IMR-90 (cell line): ENCODE data around the gene SPATA17. TPM values are rescaled to one million over a fixed set of nuclear protein-coding genes. Genes with fewer than 3 reads are reported as not detected.
A peak's percentile ranks its signal among the peaks of the same experiment; 100 is the strongest.

Experiments
- ATAC-seq: fragments of 200-7000 bp; cut with Tn5 transposase; 2 replicates; pipeline ENCODE4 v1.9.1; 2020; ENCODE audit warnings: low read depth, mild to moderate bottlenecking, moderate library complexity
- BruUV-seq: library from RNA; stranded (reverse); fragments of 400-500 nt; replicated peaks from 2 replicates; lab custom pipeline; 2021; lab: Mats Ljungman, UMichigan
- CTCF ChIA-PET: fragments of 300-600 bp; formaldehyde crosslinking; extraction: SDS; loops from one replicate; lab custom pipeline; 2021; ENCODE audit warnings: antibody characterized with exemption; lab: Yijun Ruan, JAX
- POLR2A ChIA-PET: fragments of 300-600 bp; sonication (Branson Sonifier 250); formaldehyde crosslinking; loops from one replicate; lab custom pipeline; 2022; ENCODE audit warnings: antibody characterized with exemption; ENCODE audit not compliant: unreplicated experiment; lab: Charles Lee
- DNase-seq: peaks from one replicate; pipeline ENCODE4 v3.0.0; 2013
- H2AFZ ChIP-seq: replicated peaks from 2 replicates; pipeline ENCODE3; 2013; ENCODE audit warnings: low read length, mild to moderate bottlenecking; ENCODE audit not compliant: poor library complexity
- H2AK5ac ChIP-seq: 2 replicates; pipeline ENCODE4 v1.6.1; 2013; ENCODE audit warnings: low read depth, low read length, inconsistent platforms
- H2AK9ac ChIP-seq: replicated peaks from 2 replicates; pipeline ENCODE3; 2013; ENCODE audit warnings: mild to moderate bottlenecking, low read depth, low read length, moderate library complexity; ENCODE audit not compliant: poor library complexity
- H2BK120ac ChIP-seq: 2 replicates; pipeline ENCODE4 v1.6.1; 2013; ENCODE audit warnings: low read depth, low read length, inconsistent platforms
- H2BK15ac ChIP-seq: 3 replicates; pipeline ENCODE4 v1.6.1; 2013; ENCODE audit warnings: low read depth, low read length, inconsistent platforms
- H2BK20ac ChIP-seq: 2 replicates; pipeline ENCODE4 v1.6.1; 2013; ENCODE audit warnings: low read depth, mild to moderate bottlenecking, inconsistent platforms, low read length, moderate library complexity
- H2BK5ac ChIP-seq: 2 replicates; pipeline ENCODE4 v1.6.1; 2013; ENCODE audit warnings: mild to moderate bottlenecking, low read depth, low read length, inconsistent platforms; ENCODE audit not compliant: poor library complexity, severe bottlenecking
- H3K14ac ChIP-seq: replicated peaks from 2 replicates; pipeline ENCODE4 v1.6.1; 2013; ENCODE audit warnings: low read depth, low read length, inconsistent platforms
- H3K18ac ChIP-seq: 2 replicates; pipeline ENCODE4 v1.6.1; 2013; ENCODE audit warnings: low read depth, low read length, control low read depth
- H3K23ac ChIP-seq: 2 replicates; pipeline ENCODE4 v1.6.1; 2013; ENCODE audit warnings: low read depth, low read length, inconsistent platforms
- H3K27ac ChIP-seq: 2 replicates; pipeline ENCODE4 v1.5.1; 2013; ENCODE audit warnings: mild to moderate bottlenecking, control low read depth, low read length; ENCODE audit not compliant: insufficient read depth
- H3K27me3 ChIP-seq: 2 replicates; pipeline ENCODE4 v1.6.1; 2013; ENCODE audit warnings: low read length; ENCODE audit not compliant: control insufficient read depth, insufficient read depth
- H3K36me3 ChIP-seq: 2 replicates; pipeline ENCODE4 v1.6.1; 2013; ENCODE audit warnings: low read length, mixed read lengths; ENCODE audit not compliant: control insufficient read depth, insufficient read depth
- H3K4ac ChIP-seq: 2 replicates; pipeline ENCODE4 v1.6.1; 2013; ENCODE audit warnings: low read depth, low read length, inconsistent platforms
- H3K4me1 ChIP-seq: 2 replicates; pipeline ENCODE4 v1.6.1; 2013; ENCODE audit warnings: low read length, mixed read lengths; ENCODE audit not compliant: control insufficient read depth, insufficient read depth
- H3K4me2 ChIP-seq: 2 replicates; pipeline ENCODE4 v1.6.1; 2013; ENCODE audit warnings: low read depth, mild to moderate bottlenecking, control low read depth, low read length, moderate library complexity
- H3K4me3 ChIP-seq: 2 replicates; pipeline ENCODE4 v1.5.1; 2013; ENCODE audit warnings: low read depth, mild to moderate bottlenecking, control low read depth, low read length, moderate library complexity; ENCODE audit not compliant: insufficient read depth
- H3K56ac ChIP-seq: 2 replicates; pipeline ENCODE4 v1.6.1; 2013; ENCODE audit warnings: low read length, inconsistent platforms; ENCODE audit not compliant: insufficient read depth; ENCODE audit errors: extremely low read depth
- H3K79me1 ChIP-seq, 2 experiments: 2 replicates each; pipeline ENCODE4 v1.6.1; 2013; ENCODE audit warnings: low read length in 2 of 2, inconsistent platforms in 1 of 2, low read depth in 1 of 2
- H3K9ac ChIP-seq: 2 replicates; pipeline ENCODE4 v1.6.1; 2013; ENCODE audit warnings: low read depth, low read length, control low read depth
- H3K9me1 ChIP-seq: 2 replicates; pipeline ENCODE4 v1.6.1; 2013; ENCODE audit warnings: low read length, inconsistent platforms; ENCODE audit not compliant: insufficient read depth
- H3K9me3 ChIP-seq: 2 replicates; pipeline ENCODE4 v1.6.1; 2013; ENCODE audit warnings: low read length; ENCODE audit not compliant: control insufficient read depth, insufficient read depth
- H4K20me1 ChIP-seq: 2 replicates; pipeline ENCODE4 v1.6.1; 2013; ENCODE audit warnings: low read length, inconsistent platforms; ENCODE audit not compliant: insufficient read depth
- H4K5ac ChIP-seq: 2 replicates; pipeline ENCODE4 v1.6.1; 2013; ENCODE audit warnings: mild to moderate bottlenecking, low read depth, low read length, control low read depth
- H4K8ac ChIP-seq, 2 experiments: 2 replicates each; pipeline ENCODE4 v1.6.1; 2013; ENCODE audit warnings: low read depth in 2 of 2, low read length in 2 of 2, control low read depth in 1 of 2, inconsistent platforms in 1 of 2
- H4K91ac ChIP-seq: 2 replicates; pipeline ENCODE4 v1.6.1; 2013; ENCODE audit warnings: low read depth, low read length, inconsistent platforms; ENCODE audit not compliant: insufficient read depth
- BHLHE40 ChIP-seq: fragments of 150-350 bp; IDR thresholded peaks from 2 replicates; pipeline ENCODE4 v1.6.1; 2016; ENCODE audit warnings: mild to moderate bottlenecking, low read depth, low read length
- CEBPB ChIP-seq: IDR thresholded peaks from 2 replicates; pipeline ENCODE4 v1.6.1; 2012; ENCODE audit warnings: low read depth, low read length, improper control_type of control experiment
- CHD1 ChIP-seq: IDR thresholded peaks from 2 replicates; pipeline ENCODE4 v1.6.1; 2012; ENCODE audit warnings: low read depth, low read length, improper control_type of control experiment
- MAFK ChIP-seq: IDR thresholded peaks from 2 replicates; pipeline ENCODE4 v1.6.1; 2012; ENCODE audit warnings: low read depth, low read length, improper control_type of control experiment
- MAZ ChIP-seq: IDR thresholded peaks from 2 replicates; pipeline ENCODE4 v1.6.1; 2012; ENCODE audit warnings: low read depth, mild to moderate bottlenecking, low read length, improper control_type of control experiment, moderate library complexity, borderline replicate concordance
- MXI1 ChIP-seq: IDR thresholded peaks from 2 replicates; pipeline ENCODE4 v1.6.1; 2012; ENCODE audit warnings: low read depth, mild to moderate bottlenecking, low read length, moderate library complexity, borderline replicate concordance
- NFE2L2 ChIP-seq: fragments of 150-350 bp; IDR thresholded peaks from 2 replicates; pipeline ENCODE4 v1.6.1; 2016; ENCODE audit warnings: low read depth, mild to moderate bottlenecking, low read length
- POLR2A ChIP-seq: IDR thresholded peaks from 2 replicates; pipeline ENCODE4 v1.6.1; 2012; ENCODE audit warnings: mild to moderate bottlenecking, low read depth, low read length
- RAD21 ChIP-seq: IDR thresholded peaks from 2 replicates; pipeline ENCODE4 v1.6.1; 2012; ENCODE audit warnings: low read length, improper control_type of control experiment
- RCOR1 ChIP-seq: IDR thresholded peaks from 2 replicates; pipeline ENCODE4 v1.6.1; 2012; ENCODE audit warnings: mild to moderate bottlenecking, low read length, improper control_type of control experiment; ENCODE audit not compliant: insufficient replicate concordance
- RFX5 ChIP-seq: IDR thresholded peaks from 2 replicates; pipeline ENCODE4 v1.8.0; 2012; ENCODE audit warnings: low read depth, mild to moderate bottlenecking, low read length, moderate library complexity
- SMC3 ChIP-seq: fragments of 150-350 bp; IDR thresholded peaks from 2 replicates; pipeline ENCODE4 v1.6.1; 2016; ENCODE audit warnings: low read depth, mild to moderate bottlenecking, antibody characterized with exemption, low read length, moderate library complexity
- USF2 ChIP-seq: fragments of 150-350 bp; IDR thresholded peaks from 2 replicates; pipeline ENCODE4 v1.6.1; 2017; ENCODE audit warnings: mild to moderate bottlenecking, antibody characterized with exemption, low read length, low read depth
- WGBS, 2 experiments: methylation state at CpG; one replicate each; pipeline versions ENCODE4 v1.1.5 to v1.1.7; 2013; ENCODE audit warnings: missing lambda C conversion rate in 2 of 2; ENCODE audit not compliant: insufficient read length in 1 of 2; ENCODE audit errors: extremely low coverage in 2 of 2; 5-methylcytosine and 5-hydroxymethylcytosine counted together
- dilution Hi-C: fragments of 300-500 bp; cut with HindIII; formaldehyde crosslinking; loops from one replicate; pipeline ENCODE4 v1.14.3; 2018; ENCODE audit warnings: low sequenced_read_pairs; ENCODE audit not compliant: unreplicated experiment
- in situ Hi-C: fragments of 300-500 bp; cut with MboI; formaldehyde crosslinking; loops from 3 replicates; pipeline ENCODE4 v1.14.3; 2019; ENCODE audit warnings: low sequenced_read_pairs, inconsistent platforms, mixed read lengths
- intact Hi-C: fragments of 100-400 bp; cut with micrococcal nuclease; formaldehyde crosslinking; loops from 2 replicates; pipeline ENCODE4 v1.10.0; 2022
- polyA plus RNA-seq, 3 experiments: library from polyadenylated mRNA; depleted of rRNA; stranded (reverse); fragments of >200 nt; gene quantifications; 2 replicates each; pipeline ENCODE4 v1.2.3, GENCODE V29; 2012; ENCODE audit warnings: low replicate concordance in 1 of 3
- total RNA-seq: library from RNA; depleted of rRNA; stranded (reverse); fragments of >200 nt; gene quantifications from 2 replicates; pipeline ENCODE4 v1.2.3, GENCODE V29; 2012
- TF ChIP-seq, protein P1 (sequence below): conservative IDR thresholded peaks from 2 replicates; pipeline ENCODE4 v1.5.1; 2012; ENCODE audit warnings: mild to moderate bottlenecking, low read depth, low read length, improper control_type of control experiment

The SPATA17 gene
- total and polyA plus RNA-seq, 2 of the 4 experiments (the other 2 are of a cell fraction): 0.03 to 0.18 TPM

DNA sequence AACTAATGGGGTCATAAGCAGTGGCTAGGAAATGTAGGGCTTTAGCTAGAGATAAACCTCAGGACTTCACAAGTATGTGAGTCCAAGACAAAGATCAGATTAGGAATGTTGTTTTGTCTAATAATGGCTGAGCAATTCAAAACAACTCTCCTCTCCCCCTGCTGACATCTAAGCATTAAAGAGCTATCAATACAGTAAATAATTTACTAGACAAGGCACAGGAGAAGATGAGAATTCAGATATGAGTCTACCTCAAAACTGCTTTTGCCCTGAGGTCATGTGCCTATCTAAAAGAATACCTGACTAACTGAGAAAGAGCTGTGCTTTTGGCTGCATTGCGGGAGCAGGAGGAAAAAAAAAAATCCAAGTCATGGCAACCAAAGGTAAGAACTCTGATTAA lies 86.8 kb downstream of the SPATA17 start:
- POLR2A ChIA-PET: no interaction called here
- no peak overlapping the region for H3K23ac ChIP-seq
- DNase-seq (no peak), ATAC-seq (peak; percentile 53; the same call in 1 of the 2 replicates)
- CTCF ChIA-PET: interaction anchor here (1.0 kb wide), 2 partner anchors 9 to 10 kb away, joined by 3 to 5 read pairs; no protein-coding TSS in a partner anchor
- no peak overlapping the region for H2BK120ac ChIP-seq
- no TSS peak for BruUV-seq
- H4K20me1 ChIP-seq: no peaks in the 10 kb centered on the region
- H3K56ac ChIP-seq: no peak overlapping the region
- no peak overlapping the region for H2BK5ac ChIP-seq
- no peak overlapping the region for H4K5ac ChIP-seq
- WGBS, 2 experiments: no CpG with 5 or more reads among the region's 1 CpG
- H3K9me1 ChIP-seq: peaks cover 3% of the 10 kb centered on the region; the same call in 1 of the 2 replicates
- H3K36me3 ChIP-seq: no peaks in the 10 kb centered on the region
- in situ Hi-C loops: no loop called here
- intact Hi-C loops: no loop called here
- no peak overlapping the region for H3K4me3 ChIP-seq
- no peak overlapping the region for H3K9ac ChIP-seq
- no peaks in the 10 kb centered on the region for H3K27me3 ChIP-seq
- no peak overlapping the region for H2AK5ac ChIP-seq
- H4K91ac ChIP-seq: no peak overlapping the region
- no peak overlapping the region for H3K14ac ChIP-seq
- no peak for TF ChIP-seq CEBPB
- TF ChIP-seq, protein P1, sequence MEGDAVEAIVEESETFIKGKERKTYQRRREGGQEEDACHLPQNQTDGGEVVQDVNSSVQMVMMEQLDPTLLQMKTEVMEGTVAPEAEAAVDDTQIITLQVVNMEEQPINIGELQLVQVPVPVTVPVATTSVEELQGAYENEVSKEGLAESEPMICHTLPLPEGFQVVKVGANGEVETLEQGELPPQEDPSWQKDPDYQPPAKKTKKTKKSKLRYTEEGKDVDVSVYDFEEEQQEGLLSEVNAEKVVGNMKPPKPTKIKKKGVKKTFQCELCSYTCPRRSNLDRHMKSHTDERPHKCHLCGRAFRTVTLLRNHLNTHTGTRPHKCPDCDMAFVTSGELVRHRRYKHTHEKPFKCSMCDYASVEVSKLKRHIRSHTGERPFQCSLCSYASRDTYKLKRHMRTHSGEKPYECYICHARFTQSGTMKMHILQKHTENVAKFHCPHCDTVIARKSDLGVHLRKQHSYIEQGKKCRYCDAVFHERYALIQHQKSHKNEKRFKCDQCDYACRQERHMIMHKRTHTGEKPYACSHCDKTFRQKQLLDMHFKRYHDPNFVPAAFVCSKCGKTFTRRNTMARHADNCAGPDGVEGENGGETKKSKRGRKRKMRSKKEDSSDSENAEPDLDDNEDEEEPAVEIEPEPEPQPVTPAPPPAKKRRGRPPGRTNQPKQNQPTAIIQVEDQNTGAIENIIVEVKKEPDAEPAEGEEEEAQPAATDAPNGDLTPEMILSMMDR: no peak
- no peak for TF ChIP-seq MAFK
- TF ChIP-seq SMC3: no peak
- TF ChIP-seq USF2: no peak
- no peak for TF ChIP-seq POLR2A
- no peak for TF ChIP-seq RFX5
- TF ChIP-seq CHD1: no peak
- TF ChIP-seq MAZ: no peak
- no peak for TF ChIP-seq MXI1
- no peak for TF ChIP-seq RAD21
- no peak for TF ChIP-seq BHLHE40
- TF ChIP-seq RCOR1: no peak
- TF ChIP-seq NFE2L2: no peak
- H3K9me3 ChIP-seq: no peaks in the 10 kb centered on the region
- no peak overlapping the region for H3K4me2 ChIP-seq
- no peak overlapping the region for H2BK15ac ChIP-seq
- no peak overlapping the region for H3K4ac ChIP-seq
- no peak overlapping the region for H4K8ac ChIP-seq
- peaks cover under 1% of the 10 kb centered on the region; the same call in 1 of the 2 replicates for H3K4me1 ChIP-seq
- no peaks in the 10 kb centered on the region for H3K79me1 ChIP-seq
- dilution Hi-C loops: no loop called here
- H3K18ac ChIP-seq: no peak overlapping the region
- no peak overlapping the region for H2AFZ ChIP-seq
- H2BK20ac ChIP-seq: no peak overlapping the region
- no peak overlapping the region for H3K27ac ChIP-seq
- no peak overlapping the region for H2AK9ac ChIP-seq
